ENCODE measurements around the gene BRD3.

The BRD3 gene

GRCh38 chr9:133995012-133995896 is 72.6 kb downstream of the BRD3 start:
- Histone ChIP-seq H3K9me3 (no peaks in the 10 kb centered on the region), H3K27me3 (peaks cover 69% of the 10 kb centered on the region), H3K36me3 (no peaks in the 10 kb centered on the region), H3K27ac (no peak overlapping the region), H3K4me1 (ENCODE audit: control insufficient read depth in 1 of 2, insufficient read depth in 1 of 2, low read depth in 1 of 2, low read length in 1 of 2) (peaks cover 0 to 4% of the 10 kb centered on the region in 2 experiments), H3K4me3 (ENCODE audit: low read depth in 1 of 2, low read length in 1 of 2) (no peak overlapping the region)
- no peak for TF ChIP-seq CTCF (IDR thresholded peaks at IDR 0.05)

- TF ChIP-seq CTCF (IDR thresholded peaks at IDR 0.05) = peak; percentile 73
- H3K27ac ChIP-seq = no peak overlapping the region
- H3K4me3 ChIP-seq (ENCODE audit: low read depth in 1 of 2, low read length in 1 of 2) = no peak overlapping the region
- peaks cover 77% of the 10 kb centered on the region for H3K27me3 ChIP-seq
- no peaks in the 10 kb centered on the region for H3K9me3 ChIP-seq
- no peaks in the 10 kb centered on the region for H3K36me3 ChIP-seq
- H3K4me1 ChIP-seq (ENCODE audit: control insufficient read depth in 1 of 2, insufficient read depth in 1 of 2, low read depth in 1 of 2, low read length in 1 of 2) = peaks cover 0 to 4% of the 10 kb centered on the region in 2 experiments
These were observed 73.3 kb downstream of the BRD3 start for GRCh38 chr9:133994353-133995011.

DNA sequence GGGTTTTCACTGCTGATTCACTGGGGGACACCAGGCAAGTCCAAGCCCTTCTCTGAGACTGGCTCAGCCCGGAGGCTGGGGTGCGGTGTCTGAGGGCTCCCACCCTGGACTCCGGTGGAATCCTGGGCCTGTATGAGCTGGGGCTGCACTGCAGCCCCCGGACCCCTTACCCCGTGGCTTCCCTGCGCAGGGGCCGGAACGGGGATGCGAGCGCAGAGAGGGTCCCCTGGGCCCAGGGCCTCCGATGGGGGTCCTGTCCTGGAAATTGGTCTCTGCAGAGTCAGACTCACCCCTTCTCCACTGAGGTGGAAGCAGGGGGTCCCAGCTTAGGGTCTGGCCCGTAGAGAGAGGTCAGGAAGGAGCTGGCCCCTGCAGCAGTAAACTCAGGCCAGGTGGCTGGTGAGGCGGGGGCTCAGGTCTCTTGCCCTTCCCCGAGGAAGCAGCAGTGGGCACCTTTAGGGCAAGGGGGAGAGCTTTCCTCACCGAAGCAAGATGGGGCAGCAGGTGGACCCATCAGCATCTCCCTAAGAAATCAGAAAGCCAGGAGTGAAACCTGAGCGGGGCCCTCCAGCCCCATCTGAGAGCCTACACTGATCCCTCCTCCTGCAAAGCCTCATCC is 74.1 kb downstream of the BRD3 start:
- Histone ChIP-seq H3K9me3 (no peaks in the 10 kb centered on the region), H3K36me3 (no peaks in the 10 kb centered on the region), H3K4me3 (ENCODE audit: low read depth in 1 of 2, low read length in 1 of 2) (no peak overlapping the region), H3K27ac (no peak overlapping the region), H3K27me3 (peaks cover 83% of the 10 kb centered on the region), H3K4me1 (ENCODE audit: control insufficient read depth in 1 of 2, insufficient read depth in 1 of 2, low read depth in 1 of 2, low read length in 1 of 2) (peaks cover 0 to 4% of the 10 kb centered on the region in 2 experiments)
- TF ChIP-seq CTCF (IDR thresholded peaks at IDR 0.05) = no peak

DNA sequence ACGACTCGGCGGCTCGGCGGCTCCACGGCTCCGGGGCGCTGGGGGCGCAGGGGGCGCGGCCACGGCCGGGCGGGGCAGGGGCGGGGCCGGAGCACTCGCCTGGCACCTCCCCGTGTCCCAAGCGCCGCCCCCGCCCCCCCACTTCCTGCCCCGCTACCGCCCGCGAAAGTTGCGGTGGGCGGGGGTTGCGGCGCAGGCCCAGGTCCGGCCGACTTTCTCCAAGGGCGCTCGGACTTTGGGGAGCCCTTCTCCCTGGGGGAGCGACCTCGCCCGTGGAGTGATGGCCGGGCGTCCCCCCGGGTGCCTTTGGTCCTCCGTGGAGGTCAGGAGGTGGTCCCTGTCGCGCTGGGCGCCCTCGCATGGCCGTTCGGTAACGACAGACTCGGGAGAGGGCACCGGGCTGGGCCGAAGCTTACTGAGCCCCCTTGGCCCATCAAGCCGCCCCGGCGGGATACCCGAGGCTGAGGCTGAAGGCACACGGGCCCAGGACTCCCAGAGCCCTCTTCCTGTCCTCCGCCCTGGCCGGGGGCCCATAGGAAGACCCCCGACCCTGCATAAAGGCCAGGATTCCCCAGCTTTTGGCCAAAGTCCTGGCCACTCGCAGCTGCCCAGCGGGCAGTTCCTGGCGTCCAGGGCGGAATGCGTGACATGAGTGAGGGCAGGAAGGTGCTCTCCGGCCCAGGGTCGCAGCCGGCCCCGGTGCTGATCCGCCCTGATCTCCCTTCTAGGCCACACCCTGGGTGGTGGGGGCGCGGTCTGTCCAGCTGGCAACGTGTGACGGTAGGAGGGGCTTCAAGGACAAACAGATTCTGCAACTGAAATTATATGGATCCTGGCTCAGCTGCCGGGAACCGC is 74.8 kb downstream of the BRD3 start:
- H3K27ac ChIP-seq = no peak overlapping the region
- H3K4me1 ChIP-seq (ENCODE audit: control insufficient read depth in 1 of 2, insufficient read depth in 1 of 2, low read depth in 1 of 2, low read length in 1 of 2) = peaks cover 0 to 4% of the 10 kb centered on the region in 2 experiments
- no peak for TF ChIP-seq CTCF (IDR thresholded peaks at IDR 0.05)
- peaks cover 90% of the 10 kb centered on the region for H3K27me3 ChIP-seq
- H3K36me3 ChIP-seq = no peaks in the 10 kb centered on the region
- H3K9me3 ChIP-seq = no peaks in the 10 kb centered on the region
- no peak overlapping the region for H3K4me3 ChIP-seq (ENCODE audit: low read depth in 1 of 2, low read length in 1 of 2)

Data from neutrophil (primary cell).